ENCODE measurements around the gene HPS1.

HPS1 gene

GRCh38 chr10:98382691-98383101 lies 64.0 kb downstream of the HPS1 start:
- Histone ChIP-seq H3K27ac (ENCODE audit: low read length) (no peak overlapping the region), H3K27me3 (ENCODE audit: low read depth, low read length) (no peaks in the 10 kb centered on the region), H3K4me3 (ENCODE audit: low read depth in 1 of 2, low read length in 2 of 2) (no peak overlapping the region), H3K9me3 (ENCODE audit: control insufficient read depth in 1 of 2, low read length in 2 of 2) (no peaks in the 10 kb centered on the region), H3K4me1 (ENCODE audit: control insufficient read depth in 1 of 2, insufficient read depth in 2 of 2, low read length in 2 of 2) (no peaks in the 10 kb centered on the region), H3K36me3 (ENCODE audit: control insufficient read depth in 1 of 2, insufficient read depth in 2 of 2, low read length in 2 of 2) (peaks cover 8 to 35% of the 10 kb centered on the region in 2 donors)

- H3K4me1 ChIP-seq (ENCODE audit: control insufficient read depth in 1 of 2, insufficient read depth in 2 of 2, low read length in 2 of 2), result no peaks in the 10 kb centered on the region
- H3K36me3 ChIP-seq (ENCODE audit: control insufficient read depth in 1 of 2, insufficient read depth in 2 of 2, low read length in 2 of 2), result peaks cover 4 to 31% of the 10 kb centered on the region in 2 donors
- no peak overlapping the region for H3K4me3 ChIP-seq (ENCODE audit: low read depth in 1 of 2, low read length in 2 of 2)
- H3K27me3 ChIP-seq (ENCODE audit: low read depth, low read length), result no peaks in the 10 kb centered on the region
- no peak overlapping the region for H3K27ac ChIP-seq (ENCODE audit: low read length)
- H3K9me3 ChIP-seq (ENCODE audit: control insufficient read depth in 1 of 2, low read length in 2 of 2), result peaks cover 0 to 5% of the 10 kb centered on the region in 2 donors
Observed at GRCh38 chr10:98380493-98381339, 66.0 kb downstream of the HPS1 start.

- H3K36me3 ChIP-seq (ENCODE audit: control insufficient read depth in 1 of 2, insufficient read depth in 2 of 2, low read length in 2 of 2), result peaks cover 0 to 16% of the 10 kb centered on the region in 2 donors
Observed at GRCh38 chr10:98378722-98379121, 68.0 kb downstream of the HPS1 start.

GRCh38 chr10:98377536-98377935 lies 69.2 kb downstream of the HPS1 start:
- Histone ChIP-seq H3K27me3 (ENCODE audit: low read depth, low read length) (no peaks in the 10 kb centered on the region), H3K9me3 (ENCODE audit: control insufficient read depth in 1 of 2, low read length in 2 of 2) (peaks cover 0 to 5% of the 10 kb centered on the region in 2 donors), H3K4me3 (ENCODE audit: low read depth in 1 of 2, low read length in 2 of 2) (no peak overlapping the region), H3K4me1 (ENCODE audit: control insufficient read depth in 1 of 2, insufficient read depth in 2 of 2, low read length in 2 of 2) (peaks cover 0 to 18% of the 10 kb centered on the region in 2 donors), H3K27ac (ENCODE audit: low read length) (no peak overlapping the region), H3K36me3 (ENCODE audit: control insufficient read depth in 1 of 2, insufficient read depth in 2 of 2, low read length in 2 of 2) (peaks cover 0 to 7% of the 10 kb centered on the region in 2 donors)

More at GRCh38 chr10:98378722-98379121, 68.0 kb downstream of the HPS1 start:
- Histone ChIP-seq H3K9me3 (ENCODE audit: control insufficient read depth in 1 of 2, low read length in 2 of 2) (peaks cover 0 to 5% of the 10 kb centered on the region in 2 donors), H3K27ac (ENCODE audit: low read length) (no peak overlapping the region), H3K4me3 (ENCODE audit: low read depth in 1 of 2, low read length in 2 of 2) (no peak overlapping the region), H3K4me1 (ENCODE audit: control insufficient read depth in 1 of 2, insufficient read depth in 2 of 2, low read length in 2 of 2) (peaks cover 0 to 15% of the 10 kb centered on the region in 2 donors), H3K27me3 (ENCODE audit: low read depth, low read length) (no peaks in the 10 kb centered on the region)

- H3K4me3 ChIP-seq (ENCODE audit: low read depth in 1 of 2, low read length in 2 of 2), result no peak overlapping the region
- peaks cover 0 to 5% of the 10 kb centered on the region in 2 donors for H3K9me3 ChIP-seq (ENCODE audit: control insufficient read depth in 1 of 2, low read length in 2 of 2)
- H3K27me3 ChIP-seq (ENCODE audit: low read depth, low read length), result no peaks in the 10 kb centered on the region
- H3K4me1 ChIP-seq (ENCODE audit: control insufficient read depth in 1 of 2, insufficient read depth in 2 of 2, low read length in 2 of 2), result peaks cover 0 to 18% of the 10 kb centered on the region in 2 donors
- no peak overlapping the region for H3K27ac ChIP-seq (ENCODE audit: low read length)
- peaks cover 0 to 6% of the 10 kb centered on the region in 2 donors for H3K36me3 ChIP-seq (ENCODE audit: control insufficient read depth in 1 of 2, insufficient read depth in 2 of 2, low read length in 2 of 2)
Observed at GRCh38 chr10:98377001-98377400, 69.7 kb downstream of the HPS1 start.

GRCh38 chr10:98376485-98376884 lies 70.2 kb downstream of the HPS1 start:
- no peak overlapping the region for H3K4me3 ChIP-seq (ENCODE audit: low read depth in 1 of 2, low read length in 2 of 2)
- H3K27me3 ChIP-seq (ENCODE audit: low read depth, low read length), result no peaks in the 10 kb centered on the region
- H3K36me3 ChIP-seq (ENCODE audit: control insufficient read depth in 1 of 2, insufficient read depth in 2 of 2, low read length in 2 of 2), result peaks cover 0 to 6% of the 10 kb centered on the region in 2 donors
- peaks cover 0 to 5% of the 10 kb centered on the region in 2 donors for H3K9me3 ChIP-seq (ENCODE audit: control insufficient read depth in 1 of 2, low read length in 2 of 2)
- H3K4me1 ChIP-seq (ENCODE audit: control insufficient read depth in 1 of 2, insufficient read depth in 2 of 2, low read length in 2 of 2), result peaks cover 0 to 18% of the 10 kb centered on the region in 2 donors
- H3K27ac ChIP-seq (ENCODE audit: low read length), result no peak overlapping the region

- Histone ChIP-seq H3K27me3 (ENCODE audit: low read depth, low read length) (no peaks in the 10 kb centered on the region), H3K4me3 (ENCODE audit: low read depth in 1 of 2, low read length in 2 of 2) (no peak overlapping the region), H3K4me1 (ENCODE audit: control insufficient read depth in 1 of 2, insufficient read depth in 2 of 2, low read length in 2 of 2) (peaks cover 0 to 18% of the 10 kb centered on the region in 2 donors), H3K9me3 (ENCODE audit: control insufficient read depth in 1 of 2, low read length in 2 of 2) (peaks cover 0 to 5% of the 10 kb centered on the region in 2 donors), H3K36me3 (ENCODE audit: control insufficient read depth in 1 of 2, insufficient read depth in 2 of 2, low read length in 2 of 2) (peaks cover 0 to 6% of the 10 kb centered on the region in 2 donors), H3K27ac (ENCODE audit: low read length) (no peak overlapping the region)
Observed at GRCh38 chr10:98374217-98374985, 72.3 kb downstream of the HPS1 start.

- no peak overlapping the region for H3K27ac ChIP-seq (ENCODE audit: low read length)
- no peak overlapping the region for H3K4me3 ChIP-seq (ENCODE audit: low read depth in 1 of 2, low read length in 2 of 2)
- H3K4me1 ChIP-seq (ENCODE audit: control insufficient read depth in 1 of 2, insufficient read depth in 2 of 2, low read length in 2 of 2), result peaks cover 0 to 18% of the 10 kb centered on the region in 2 donors
- H3K9me3 ChIP-seq (ENCODE audit: control insufficient read depth in 1 of 2, low read length in 2 of 2), result peaks cover 0 to 5% of the 10 kb centered on the region in 2 donors
- H3K27me3 ChIP-seq (ENCODE audit: low read depth, low read length), result no peaks in the 10 kb centered on the region
- peaks cover 0 to 6% of the 10 kb centered on the region in 2 donors for H3K36me3 ChIP-seq (ENCODE audit: control insufficient read depth in 1 of 2, insufficient read depth in 2 of 2, low read length in 2 of 2)
Observed at GRCh38 chr10:98373260-98374040, 73.3 kb downstream of the HPS1 start.

- H3K27ac ChIP-seq (ENCODE audit: low read length), result no peak overlapping the region
Observed at GRCh38 chr10:98370831-98371820, 75.6 kb downstream of the HPS1 start.

GRCh38 chr10:98369801-98370200 lies 76.9 kb downstream of the HPS1 start:
- peaks cover 0 to 13% of the 10 kb centered on the region in 2 donors for H3K4me1 ChIP-seq (ENCODE audit: control insufficient read depth in 1 of 2, insufficient read depth in 2 of 2, low read length in 2 of 2)
- no peaks in the 10 kb centered on the region for H3K27me3 ChIP-seq (ENCODE audit: low read depth, low read length)
- H3K36me3 ChIP-seq (ENCODE audit: control insufficient read depth in 1 of 2, insufficient read depth in 2 of 2, low read length in 2 of 2), result no peaks in the 10 kb centered on the region
- no peaks in the 10 kb centered on the region for H3K9me3 ChIP-seq (ENCODE audit: control insufficient read depth in 1 of 2, low read length in 2 of 2)
- no peak overlapping the region for H3K4me3 ChIP-seq (ENCODE audit: low read depth in 1 of 2, low read length in 2 of 2)
- no peak overlapping the region for H3K27ac ChIP-seq (ENCODE audit: low read length)

More at GRCh38 chr10:98370831-98371820, 75.6 kb downstream of the HPS1 start:
- no peaks in the 10 kb centered on the region for H3K9me3 ChIP-seq (ENCODE audit: control insufficient read depth in 1 of 2, low read length in 2 of 2)
- H3K36me3 ChIP-seq (ENCODE audit: control insufficient read depth in 1 of 2, insufficient read depth in 2 of 2, low read length in 2 of 2), result no peaks in the 10 kb centered on the region
- no peak overlapping the region for H3K4me3 ChIP-seq (ENCODE audit: low read depth in 1 of 2, low read length in 2 of 2)
- peaks cover 0 to 18% of the 10 kb centered on the region in 2 donors for H3K4me1 ChIP-seq (ENCODE audit: control insufficient read depth in 1 of 2, insufficient read depth in 2 of 2, low read length in 2 of 2)
- H3K27me3 ChIP-seq (ENCODE audit: low read depth, low read length), result no peaks in the 10 kb centered on the region
